ENCODE measurements around the gene F8. TPM values are rescaled to one million over a fixed set of nuclear protein-coding genes. Genes with fewer than 3 reads are reported as not detected.

The F8 gene
- polyA plus RNA-seq, 1 donor from 2014 or later: 2.1 TPM

DNA sequence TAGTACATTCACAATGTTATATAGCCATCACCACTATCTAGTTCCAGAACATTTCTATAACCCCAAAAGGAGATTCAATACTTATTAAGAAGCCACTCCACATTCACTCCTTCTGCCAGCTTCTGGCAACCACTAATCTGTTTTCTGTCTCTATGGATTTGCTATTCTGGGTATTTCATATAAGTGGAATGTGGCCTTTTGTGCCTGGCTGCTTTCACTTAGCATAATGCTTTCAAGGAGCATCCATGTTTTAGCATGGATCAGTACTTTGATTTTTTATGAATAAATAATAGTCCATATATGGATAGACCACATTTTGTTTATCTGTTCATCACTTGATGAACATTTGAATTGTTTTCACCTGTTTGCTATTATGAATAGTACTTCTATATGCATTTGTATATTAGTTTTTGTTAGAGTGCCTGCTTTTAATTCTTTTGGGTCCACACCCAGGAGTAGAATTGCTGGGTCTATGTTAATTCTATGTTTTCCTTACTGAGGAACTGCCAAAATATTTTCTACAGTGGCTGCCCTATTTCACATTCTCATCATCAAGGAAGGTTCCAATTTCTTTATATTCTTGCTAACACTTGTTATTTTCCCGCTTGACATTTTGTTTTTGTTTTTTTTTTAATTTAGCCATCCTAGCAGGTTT, 171.4 kb downstream of the F8 start:
- Histone ChIP-seq H4K20me1 (ENCODE audit: insufficient read depth) (no peaks in the 10 kb centered on the region), H2AFZ (ENCODE audit: low read depth, low read length) (no peak overlapping the region), H3K4me2 (ENCODE audit: low read length) (no peak overlapping the region), H3K27ac (ENCODE audit: low read length) (no peak overlapping the region), H3K79me2 (replicated peaks; ENCODE audit: insufficient read depth, low read length) (no peaks in the 10 kb centered on the region), H3F3A (ENCODE audit: insufficient read depth, low read length, poor library complexity, severe bottlenecking) (no peaks in the 10 kb centered on the region), H3K9me2 (ENCODE audit: insufficient read depth, low read length) (no peaks in the 10 kb centered on the region), H3K36me3 (ENCODE audit: insufficient read depth, low read length) (no peaks in the 10 kb centered on the region), H3K9me3 (ENCODE audit: low read length) (no peaks in the 10 kb centered on the region), H3K9ac (ENCODE audit: low read length) (no peak overlapping the region), H3K4me3 (ENCODE audit: low read length) (no peak overlapping the region), H3K27me3 (ENCODE audit: insufficient read depth, low read depth, low read length) (no peaks in the 10 kb centered on the region)
- TF ChIP-seq, protein P1, sequence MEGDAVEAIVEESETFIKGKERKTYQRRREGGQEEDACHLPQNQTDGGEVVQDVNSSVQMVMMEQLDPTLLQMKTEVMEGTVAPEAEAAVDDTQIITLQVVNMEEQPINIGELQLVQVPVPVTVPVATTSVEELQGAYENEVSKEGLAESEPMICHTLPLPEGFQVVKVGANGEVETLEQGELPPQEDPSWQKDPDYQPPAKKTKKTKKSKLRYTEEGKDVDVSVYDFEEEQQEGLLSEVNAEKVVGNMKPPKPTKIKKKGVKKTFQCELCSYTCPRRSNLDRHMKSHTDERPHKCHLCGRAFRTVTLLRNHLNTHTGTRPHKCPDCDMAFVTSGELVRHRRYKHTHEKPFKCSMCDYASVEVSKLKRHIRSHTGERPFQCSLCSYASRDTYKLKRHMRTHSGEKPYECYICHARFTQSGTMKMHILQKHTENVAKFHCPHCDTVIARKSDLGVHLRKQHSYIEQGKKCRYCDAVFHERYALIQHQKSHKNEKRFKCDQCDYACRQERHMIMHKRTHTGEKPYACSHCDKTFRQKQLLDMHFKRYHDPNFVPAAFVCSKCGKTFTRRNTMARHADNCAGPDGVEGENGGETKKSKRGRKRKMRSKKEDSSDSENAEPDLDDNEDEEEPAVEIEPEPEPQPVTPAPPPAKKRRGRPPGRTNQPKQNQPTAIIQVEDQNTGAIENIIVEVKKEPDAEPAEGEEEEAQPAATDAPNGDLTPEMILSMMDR (IDR thresholded peaks at IDR 0.05; ENCODE audit: poor library complexity, severe bottlenecking): no peak
- TF ChIP-seq RAD21 (conservative IDR thresholded peaks at IDR 0.05) (no peak), EZH2 (IDR thresholded peaks at IDR 0.05; ENCODE audit: borderline replicate concordance, insufficient read depth, low read length, poor library complexity, severe bottlenecking) (no peak)

DNA sequence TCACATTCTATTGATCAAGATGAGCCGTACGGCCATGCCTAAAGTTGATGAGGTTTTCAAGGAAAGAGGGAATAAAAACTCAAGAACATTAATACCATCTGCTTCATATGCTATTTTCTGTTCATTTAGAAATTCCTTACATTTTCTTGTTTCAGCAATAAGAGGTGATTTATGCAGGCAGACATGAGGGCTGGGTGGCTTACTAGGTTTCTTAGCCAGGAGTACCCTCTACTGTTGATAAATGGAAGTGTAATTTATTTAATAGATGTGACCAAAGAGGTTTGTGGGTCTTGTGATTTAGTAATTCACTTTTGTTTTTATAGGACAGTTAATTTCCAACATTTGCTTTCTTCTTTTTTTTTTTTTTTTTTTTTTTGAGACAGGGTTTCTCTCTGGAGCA, 181.7 kb downstream of the F8 start:
- H3K36me3 ChIP-seq (ENCODE audit: insufficient read depth, low read length): no peaks in the 10 kb centered on the region
- H3K4me2 ChIP-seq (ENCODE audit: low read length): no peak overlapping the region
- H3K9ac ChIP-seq (ENCODE audit: low read length): no peak overlapping the region
- no peaks in the 10 kb centered on the region for H3F3A ChIP-seq (ENCODE audit: insufficient read depth, low read length, poor library complexity, severe bottlenecking)
- H3K9me2 ChIP-seq (ENCODE audit: insufficient read depth, low read length): no peaks in the 10 kb centered on the region
- H3K79me2 ChIP-seq (replicated peaks; ENCODE audit: insufficient read depth, low read length): no peaks in the 10 kb centered on the region
- no peaks in the 10 kb centered on the region for H4K20me1 ChIP-seq (ENCODE audit: insufficient read depth)
- no peak overlapping the region for H2AFZ ChIP-seq (ENCODE audit: low read depth, low read length)
- H3K27ac ChIP-seq (ENCODE audit: low read length): no peak overlapping the region
- H3K27me3 ChIP-seq (ENCODE audit: insufficient read depth, low read depth, low read length): no peaks in the 10 kb centered on the region
- H3K4me3 ChIP-seq (ENCODE audit: low read length): no peak overlapping the region
- TF ChIP-seq POLR2AphosphoS5 (IDR thresholded peaks at IDR 0.05) (no peak), RAD21 (conservative IDR thresholded peaks at IDR 0.05) (peak; percentile 43)
- TF ChIP-seq, protein P1 (IDR thresholded peaks at IDR 0.05; ENCODE audit: poor library complexity, severe bottlenecking): peak; percentile 35
- H3K9me3 ChIP-seq (ENCODE audit: low read length): no peaks in the 10 kb centered on the region

DNA sequence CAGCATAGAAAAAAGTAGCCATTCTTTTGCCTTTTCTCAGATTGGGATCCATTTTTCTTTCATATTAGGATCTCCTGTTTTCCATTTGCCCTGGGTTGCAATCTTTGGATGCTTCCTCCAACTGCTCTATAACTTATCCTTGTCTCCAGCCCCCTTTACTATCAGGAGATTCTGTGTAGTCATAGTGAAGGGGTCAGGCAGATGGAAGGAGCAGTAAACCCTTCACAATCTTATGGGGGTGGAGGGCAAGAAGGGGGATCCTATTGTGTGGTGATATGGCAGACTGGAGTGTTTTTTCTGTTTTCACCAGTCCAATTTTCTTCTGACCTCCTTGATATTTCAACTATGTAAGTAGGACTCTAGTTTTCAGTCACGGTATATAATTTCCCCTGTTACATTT, 186.4 kb downstream of the F8 start:
- TF ChIP-seq MXI1 (conservative IDR thresholded peaks at IDR 0.05; ENCODE audit: poor library complexity, severe bottlenecking) (no peak), RAD21 (conservative IDR thresholded peaks at IDR 0.05) (no peak), TAF1 (IDR thresholded peaks at IDR 0.05; ENCODE audit: low read depth) (no peak), EZH2 (IDR thresholded peaks at IDR 0.05; ENCODE audit: borderline replicate concordance, insufficient read depth, low read length, poor library complexity, severe bottlenecking) (no peak), SMC3 (conservative IDR thresholded peaks at IDR 0.05; ENCODE audit: poor library complexity) (no peak), EP300 (conservative IDR thresholded peaks at IDR 0.05; ENCODE audit: poor library complexity, severe bottlenecking) (no peak), POLR2AphosphoS5 (IDR thresholded peaks at IDR 0.05) (no peak)
- TF ChIP-seq, protein P1 (IDR thresholded peaks at IDR 0.05; ENCODE audit: poor library complexity, severe bottlenecking): no peak
- TF ChIP-seq, protein P2, sequence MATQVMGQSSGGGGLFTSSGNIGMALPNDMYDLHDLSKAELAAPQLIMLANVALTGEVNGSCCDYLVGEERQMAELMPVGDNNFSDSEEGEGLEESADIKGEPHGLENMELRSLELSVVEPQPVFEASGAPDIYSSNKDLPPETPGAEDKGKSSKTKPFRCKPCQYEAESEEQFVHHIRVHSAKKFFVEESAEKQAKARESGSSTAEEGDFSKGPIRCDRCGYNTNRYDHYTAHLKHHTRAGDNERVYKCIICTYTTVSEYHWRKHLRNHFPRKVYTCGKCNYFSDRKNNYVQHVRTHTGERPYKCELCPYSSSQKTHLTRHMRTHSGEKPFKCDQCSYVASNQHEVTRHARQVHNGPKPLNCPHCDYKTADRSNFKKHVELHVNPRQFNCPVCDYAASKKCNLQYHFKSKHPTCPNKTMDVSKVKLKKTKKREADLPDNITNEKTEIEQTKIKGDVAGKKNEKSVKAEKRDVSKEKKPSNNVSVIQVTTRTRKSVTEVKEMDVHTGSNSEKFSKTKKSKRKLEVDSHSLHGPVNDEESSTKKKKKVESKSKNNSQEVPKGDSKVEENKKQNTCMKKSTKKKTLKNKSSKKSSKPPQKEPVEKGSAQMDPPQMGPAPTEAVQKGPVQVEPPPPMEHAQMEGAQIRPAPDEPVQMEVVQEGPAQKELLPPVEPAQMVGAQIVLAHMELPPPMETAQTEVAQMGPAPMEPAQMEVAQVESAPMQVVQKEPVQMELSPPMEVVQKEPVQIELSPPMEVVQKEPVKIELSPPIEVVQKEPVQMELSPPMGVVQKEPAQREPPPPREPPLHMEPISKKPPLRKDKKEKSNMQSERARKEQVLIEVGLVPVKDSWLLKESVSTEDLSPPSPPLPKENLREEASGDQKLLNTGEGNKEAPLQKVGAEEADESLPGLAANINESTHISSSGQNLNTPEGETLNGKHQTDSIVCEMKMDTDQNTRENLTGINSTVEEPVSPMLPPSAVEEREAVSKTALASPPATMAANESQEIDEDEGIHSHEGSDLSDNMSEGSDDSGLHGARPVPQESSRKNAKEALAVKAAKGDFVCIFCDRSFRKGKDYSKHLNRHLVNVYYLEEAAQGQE (IDR thresholded peaks at IDR 0.05; ENCODE audit: borderline replicate concordance): no peak
- H3K9me3 ChIP-seq (ENCODE audit: low read length): no peaks in the 10 kb centered on the region
- H3K4me3 ChIP-seq (ENCODE audit: low read length): no peak overlapping the region
- no peaks in the 10 kb centered on the region for H3F3A ChIP-seq (ENCODE audit: insufficient read depth, low read length, poor library complexity, severe bottlenecking)
- no peaks in the 10 kb centered on the region for H3K9me2 ChIP-seq (ENCODE audit: insufficient read depth, low read length)
- no peak overlapping the region for H3K27ac ChIP-seq (ENCODE audit: low read length)
- H3K79me2 ChIP-seq (replicated peaks; ENCODE audit: insufficient read depth, low read length): no peaks in the 10 kb centered on the region
- no peaks in the 10 kb centered on the region for H3K36me3 ChIP-seq (ENCODE audit: insufficient read depth, low read length)
- no peak overlapping the region for H3K4me2 ChIP-seq (ENCODE audit: low read length)
- no peak overlapping the region for H2AFZ ChIP-seq (ENCODE audit: low read depth, low read length)
- no peak overlapping the region for H3K9ac ChIP-seq (ENCODE audit: low read length)
- no peaks in the 10 kb centered on the region for H4K20me1 ChIP-seq (ENCODE audit: insufficient read depth)
- H3K27me3 ChIP-seq (ENCODE audit: insufficient read depth, low read depth, low read length): no peaks in the 10 kb centered on the region
